Measurements from ENCODE around the gene TRAF5. TPM values are rescaled to one million over a fixed set of nuclear protein-coding genes. Genes with fewer than 3 reads are reported as not detected.
"Not testable (repeated sequence)": the region's sequence is repeated elsewhere in the genome, so short reads cannot be mapped to it uniquely, and the experiment has no call there.

TRAF5 gene
- total RNA-seq, 1 donor, result 27.6 TPM

DNA sequence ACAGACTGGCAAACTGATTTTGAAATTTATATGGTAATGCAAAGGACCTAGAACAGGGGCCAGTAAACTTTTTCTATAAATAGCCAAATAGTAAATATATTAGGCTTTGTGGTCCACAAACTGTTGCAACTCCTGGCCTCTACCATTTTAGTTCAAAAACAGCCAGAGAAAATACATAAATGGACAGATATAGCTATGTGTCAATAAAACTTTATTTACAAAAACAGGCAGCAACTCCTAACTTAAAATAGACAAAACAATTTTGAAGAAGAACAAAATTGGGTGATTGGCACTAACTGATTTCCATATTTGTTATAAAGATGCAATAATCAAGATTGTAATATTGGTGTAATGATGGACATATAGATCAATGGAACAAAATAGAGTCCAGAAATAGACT is 6.7 kb upstream of the TRAF5 start:
- no peak for DNase-seq (ENCODE audit: low read depth)
- H3K4me3 ChIP-seq (ENCODE audit: low read depth, low read length), result no peak overlapping the region
- TF ChIP-seq, protein P1, sequence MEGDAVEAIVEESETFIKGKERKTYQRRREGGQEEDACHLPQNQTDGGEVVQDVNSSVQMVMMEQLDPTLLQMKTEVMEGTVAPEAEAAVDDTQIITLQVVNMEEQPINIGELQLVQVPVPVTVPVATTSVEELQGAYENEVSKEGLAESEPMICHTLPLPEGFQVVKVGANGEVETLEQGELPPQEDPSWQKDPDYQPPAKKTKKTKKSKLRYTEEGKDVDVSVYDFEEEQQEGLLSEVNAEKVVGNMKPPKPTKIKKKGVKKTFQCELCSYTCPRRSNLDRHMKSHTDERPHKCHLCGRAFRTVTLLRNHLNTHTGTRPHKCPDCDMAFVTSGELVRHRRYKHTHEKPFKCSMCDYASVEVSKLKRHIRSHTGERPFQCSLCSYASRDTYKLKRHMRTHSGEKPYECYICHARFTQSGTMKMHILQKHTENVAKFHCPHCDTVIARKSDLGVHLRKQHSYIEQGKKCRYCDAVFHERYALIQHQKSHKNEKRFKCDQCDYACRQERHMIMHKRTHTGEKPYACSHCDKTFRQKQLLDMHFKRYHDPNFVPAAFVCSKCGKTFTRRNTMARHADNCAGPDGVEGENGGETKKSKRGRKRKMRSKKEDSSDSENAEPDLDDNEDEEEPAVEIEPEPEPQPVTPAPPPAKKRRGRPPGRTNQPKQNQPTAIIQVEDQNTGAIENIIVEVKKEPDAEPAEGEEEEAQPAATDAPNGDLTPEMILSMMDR (IDR thresholded peaks at IDR 0.05; ENCODE audit: insufficient read depth, low read depth, low read length), result no peak

DNA sequence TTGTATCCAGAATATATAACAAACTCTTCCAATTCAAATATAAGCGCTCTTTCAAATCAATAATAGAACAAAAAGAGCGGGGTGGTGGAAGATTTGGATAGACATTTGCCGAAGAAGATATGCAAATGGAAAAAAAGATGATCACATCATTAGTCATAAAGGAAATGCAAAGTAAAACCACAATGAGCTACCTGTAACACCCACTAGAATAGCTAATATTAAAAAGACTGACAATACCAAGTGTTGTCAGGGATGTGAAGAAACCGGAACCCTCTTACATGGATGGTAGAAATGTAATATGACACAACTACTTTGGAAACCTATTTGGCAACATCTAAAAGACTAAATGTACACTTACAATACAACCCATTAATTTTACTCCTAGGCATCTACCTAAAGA is 5.7 kb upstream of the TRAF5 start:
- DNase-seq (ENCODE audit: low read depth), result no peak
- TF ChIP-seq, protein P1 (IDR thresholded peaks at IDR 0.05; ENCODE audit: insufficient read depth, low read depth, low read length), result no peak

GRCh38 chr1:211321646-211322045 is 5.0 kb upstream of the TRAF5 start:
- not testable (repeated sequence) for DNase-seq (ENCODE audit: low read depth); H3K4me3 ChIP-seq (ENCODE audit: low read depth, low read length)

More for the DNA sequence above, 5.7 kb upstream of the TRAF5 start:
- no peak overlapping the region for H3K4me3 ChIP-seq (ENCODE audit: low read depth, low read length)

GRCh38 chr1:211323156-211324063 is 3.2 kb upstream of the TRAF5 start:
- peak; percentile 61 for DNase-seq (ENCODE audit: low read depth)
- H3K4me3 ChIP-seq (ENCODE audit: low read depth, low read length), result no peak overlapping the region
- TF ChIP-seq, protein P1 (IDR thresholded peaks at IDR 0.05; ENCODE audit: insufficient read depth, low read depth, low read length), result peak; percentile 93

GRCh38 chr1:211324992-211325775 is 1.4 kb upstream of the TRAF5 start:
- H3K4me3 ChIP-seq (ENCODE audit: low read depth, low read length), result no peak overlapping the region
- TF ChIP-seq, protein P1 (IDR thresholded peaks at IDR 0.05; ENCODE audit: insufficient read depth, low read depth, low read length), result no peak
- DNase-seq (ENCODE audit: low read depth), result no peak

GRCh38 chr1:211326140-211326527 is 499 bp upstream of the TRAF5 start:
- TF ChIP-seq, protein P1 (IDR thresholded peaks at IDR 0.05; ENCODE audit: insufficient read depth, low read depth, low read length), result no peak

GRCh38 chr1:211327346-211327921 is 801 bp downstream of the TRAF5 start:
- peak overlapping the region; percentile 75 for H3K4me3 ChIP-seq (ENCODE audit: low read depth, low read length)
- TF ChIP-seq, protein P1 (IDR thresholded peaks at IDR 0.05; ENCODE audit: insufficient read depth, low read depth, low read length), result no peak
- DNase-seq (ENCODE audit: low read depth), result peak; percentile 81

More at GRCh38 chr1:211326140-211326527, 499 bp upstream of the TRAF5 start:
- DNase-seq (ENCODE audit: low read depth), result no peak
- H3K4me3 ChIP-seq (ENCODE audit: low read depth, low read length), result peak overlapping the region; percentile 75

Measured in fibroblast of villous mesenchyme (primary cell).